Keratinocyte (primary cell): ENCODE measurements around the gene TMPRSS12.

Experiments
- EZH2 ChIP-seq: IDR thresholded peaks from one replicate; pipeline ENCODE4 v1.6.1; 2012; ENCODE audit warnings: inconsistent platforms, mild to moderate bottlenecking, low read length, moderate library complexity
- TF ChIP-seq, protein P1 (sequence below), 3 experiments: IDR thresholded peaks in 1 of 3; conservative IDR thresholded peaks in 1 of 3; optimal IDR thresholded peaks in 1 of 3; 2 replicates in 2 of 3; 3 replicates in 1 of 3; pipeline versions ENCODE3 to v1.5.1; 2011; ENCODE audit warnings: low read length in 3 of 3, mild to moderate bottlenecking in 3 of 3, moderate library complexity in 2 of 3, control low read depth in 1 of 3, inconsistent platforms in 1 of 3; ENCODE audit not compliant: insufficient read depth in 2 of 3; ENCODE audit errors: extremely low read depth in 1 of 3

DNA sequence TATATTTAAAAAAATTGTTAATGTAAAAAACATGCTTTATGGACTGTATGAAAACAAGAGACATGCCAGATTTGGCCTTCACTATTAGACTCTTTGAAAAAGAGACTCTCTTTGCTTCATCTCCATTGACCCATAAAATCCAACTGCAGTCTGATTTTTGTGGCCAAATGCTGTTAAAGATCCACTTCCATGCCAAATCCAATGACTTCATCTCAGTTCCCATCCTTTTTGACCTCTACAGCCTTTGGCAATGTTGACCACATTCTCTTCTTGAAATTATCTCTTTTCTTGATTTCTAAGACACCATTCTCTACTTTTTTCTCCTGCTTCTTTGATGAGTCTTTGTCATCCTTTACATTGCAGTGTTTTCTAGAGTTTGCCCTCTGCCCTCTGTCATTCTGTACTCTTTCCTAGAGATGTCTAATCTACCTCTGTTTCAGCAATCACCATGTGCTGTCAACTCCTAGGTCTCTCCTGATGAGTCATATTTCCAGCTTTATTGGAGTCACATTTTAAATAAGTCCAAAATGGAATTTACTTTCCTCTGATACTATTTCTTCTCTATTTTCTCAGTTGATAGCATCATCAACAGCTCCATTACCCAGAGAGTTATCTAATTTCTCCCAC is 2.4 kb downstream of the TMPRSS12 start:
- TF ChIP-seq, protein P1, sequence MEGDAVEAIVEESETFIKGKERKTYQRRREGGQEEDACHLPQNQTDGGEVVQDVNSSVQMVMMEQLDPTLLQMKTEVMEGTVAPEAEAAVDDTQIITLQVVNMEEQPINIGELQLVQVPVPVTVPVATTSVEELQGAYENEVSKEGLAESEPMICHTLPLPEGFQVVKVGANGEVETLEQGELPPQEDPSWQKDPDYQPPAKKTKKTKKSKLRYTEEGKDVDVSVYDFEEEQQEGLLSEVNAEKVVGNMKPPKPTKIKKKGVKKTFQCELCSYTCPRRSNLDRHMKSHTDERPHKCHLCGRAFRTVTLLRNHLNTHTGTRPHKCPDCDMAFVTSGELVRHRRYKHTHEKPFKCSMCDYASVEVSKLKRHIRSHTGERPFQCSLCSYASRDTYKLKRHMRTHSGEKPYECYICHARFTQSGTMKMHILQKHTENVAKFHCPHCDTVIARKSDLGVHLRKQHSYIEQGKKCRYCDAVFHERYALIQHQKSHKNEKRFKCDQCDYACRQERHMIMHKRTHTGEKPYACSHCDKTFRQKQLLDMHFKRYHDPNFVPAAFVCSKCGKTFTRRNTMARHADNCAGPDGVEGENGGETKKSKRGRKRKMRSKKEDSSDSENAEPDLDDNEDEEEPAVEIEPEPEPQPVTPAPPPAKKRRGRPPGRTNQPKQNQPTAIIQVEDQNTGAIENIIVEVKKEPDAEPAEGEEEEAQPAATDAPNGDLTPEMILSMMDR (optimal IDR thresholded peaks at IDR 0.05 in 1 of 3, IDR thresholded peaks at IDR 0.05 in 1 of 3, conservative IDR thresholded peaks at IDR 0.05 in 1 of 3; ENCODE audit: extremely low read depth in 1 of 3, insufficient read depth in 2 of 3, low read length in 3 of 3) = no peak
- TF ChIP-seq EZH2 = no peak
